ENCODE data around the gene TLR10.
"Not testable (repeated sequence)": the region's sequence is repeated elsewhere in the genome, so short reads cannot be mapped to it uniquely, and the experiment has no call there.

Gene TLR10

DNA sequence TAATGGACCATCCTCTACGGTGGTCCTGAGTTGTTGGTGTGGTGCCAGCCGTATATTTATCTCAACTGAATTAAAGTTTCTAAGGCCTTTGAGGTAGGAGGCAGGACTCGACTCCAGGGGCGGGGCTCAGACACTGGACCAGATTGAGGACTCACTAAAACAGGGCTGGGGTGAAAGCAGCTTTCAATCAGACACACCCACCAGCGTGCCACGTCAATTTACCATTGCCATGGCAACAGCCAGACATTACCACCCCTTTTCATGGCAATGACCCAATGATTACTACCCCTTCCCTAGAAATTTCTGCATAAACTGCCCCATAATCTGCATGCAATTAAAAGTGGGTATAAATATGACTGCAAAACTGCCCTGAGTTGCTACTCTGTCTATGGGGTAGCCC, 28.5 kb upstream of the TLR10 start:
- H3K27ac ChIP-seq = no peak overlapping the region
- POLR2A ChIA-PET (ENCODE audit: low non-redundant PET) = no interaction called here
- CTCF ChIA-PET = no interaction called here
- no peak for DNase-seq (ENCODE audit: low spot score)
- TF ChIP-seq, protein P1, sequence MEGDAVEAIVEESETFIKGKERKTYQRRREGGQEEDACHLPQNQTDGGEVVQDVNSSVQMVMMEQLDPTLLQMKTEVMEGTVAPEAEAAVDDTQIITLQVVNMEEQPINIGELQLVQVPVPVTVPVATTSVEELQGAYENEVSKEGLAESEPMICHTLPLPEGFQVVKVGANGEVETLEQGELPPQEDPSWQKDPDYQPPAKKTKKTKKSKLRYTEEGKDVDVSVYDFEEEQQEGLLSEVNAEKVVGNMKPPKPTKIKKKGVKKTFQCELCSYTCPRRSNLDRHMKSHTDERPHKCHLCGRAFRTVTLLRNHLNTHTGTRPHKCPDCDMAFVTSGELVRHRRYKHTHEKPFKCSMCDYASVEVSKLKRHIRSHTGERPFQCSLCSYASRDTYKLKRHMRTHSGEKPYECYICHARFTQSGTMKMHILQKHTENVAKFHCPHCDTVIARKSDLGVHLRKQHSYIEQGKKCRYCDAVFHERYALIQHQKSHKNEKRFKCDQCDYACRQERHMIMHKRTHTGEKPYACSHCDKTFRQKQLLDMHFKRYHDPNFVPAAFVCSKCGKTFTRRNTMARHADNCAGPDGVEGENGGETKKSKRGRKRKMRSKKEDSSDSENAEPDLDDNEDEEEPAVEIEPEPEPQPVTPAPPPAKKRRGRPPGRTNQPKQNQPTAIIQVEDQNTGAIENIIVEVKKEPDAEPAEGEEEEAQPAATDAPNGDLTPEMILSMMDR (conservative IDR thresholded peaks at IDR 0.05; ENCODE audit: low read depth) = no peak

DNA sequence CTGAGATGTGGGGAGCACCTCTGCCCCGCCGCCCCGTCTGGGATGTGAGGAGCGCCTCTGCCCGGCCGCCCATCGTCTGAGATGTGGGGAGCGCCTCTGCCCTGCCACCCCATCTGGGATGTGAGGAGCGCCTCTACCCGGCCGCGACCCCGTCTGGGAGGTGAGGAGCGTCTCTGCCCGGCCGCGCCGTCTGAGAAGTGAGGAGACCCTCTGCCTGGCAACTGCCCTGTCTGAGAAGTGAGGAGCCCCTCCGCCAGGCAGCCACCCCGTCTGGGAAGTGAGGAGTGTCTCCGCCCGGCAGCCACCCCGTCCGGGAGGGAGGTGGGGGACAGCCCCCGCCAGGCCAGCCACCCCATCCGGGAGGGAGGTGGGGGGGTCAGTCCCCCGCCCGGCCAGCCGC, 24.7 kb upstream of the TLR10 start:
- POLR2A ChIA-PET (ENCODE audit: low non-redundant PET); DNase-seq (ENCODE audit: low spot score); CTCF ChIA-PET; H3K27ac ChIP-seq: not testable (repeated sequence)

DNA sequence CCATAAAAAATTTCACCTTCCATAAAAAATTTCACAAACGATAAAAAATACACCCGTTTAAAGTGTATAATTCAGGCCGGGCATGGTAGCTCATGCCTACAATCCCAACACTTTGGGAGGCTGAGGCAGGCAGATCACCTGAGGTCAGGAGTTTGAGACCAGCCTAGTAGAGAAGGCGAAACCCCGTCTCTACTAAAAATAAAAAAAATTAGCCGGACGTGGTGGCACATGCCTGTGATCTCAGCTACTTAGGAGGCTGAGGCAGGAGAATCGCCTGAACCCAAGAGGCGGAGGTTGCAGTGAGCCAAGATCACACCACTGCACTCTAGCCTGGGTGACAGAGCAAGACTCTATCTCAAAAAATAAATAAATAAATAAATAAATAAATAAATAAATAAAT, 23.5 kb upstream of the TLR10 start:
- DNase-seq (ENCODE audit: low spot score); H3K27ac ChIP-seq; POLR2A ChIA-PET (ENCODE audit: low non-redundant PET): not testable (repeated sequence)
- CTCF ChIA-PET = interaction anchor here (0.6 kb wide), 1 partner anchor 96 kb away, joined by 3 read pairs; no protein-coding TSS in a partner anchor

DNA sequence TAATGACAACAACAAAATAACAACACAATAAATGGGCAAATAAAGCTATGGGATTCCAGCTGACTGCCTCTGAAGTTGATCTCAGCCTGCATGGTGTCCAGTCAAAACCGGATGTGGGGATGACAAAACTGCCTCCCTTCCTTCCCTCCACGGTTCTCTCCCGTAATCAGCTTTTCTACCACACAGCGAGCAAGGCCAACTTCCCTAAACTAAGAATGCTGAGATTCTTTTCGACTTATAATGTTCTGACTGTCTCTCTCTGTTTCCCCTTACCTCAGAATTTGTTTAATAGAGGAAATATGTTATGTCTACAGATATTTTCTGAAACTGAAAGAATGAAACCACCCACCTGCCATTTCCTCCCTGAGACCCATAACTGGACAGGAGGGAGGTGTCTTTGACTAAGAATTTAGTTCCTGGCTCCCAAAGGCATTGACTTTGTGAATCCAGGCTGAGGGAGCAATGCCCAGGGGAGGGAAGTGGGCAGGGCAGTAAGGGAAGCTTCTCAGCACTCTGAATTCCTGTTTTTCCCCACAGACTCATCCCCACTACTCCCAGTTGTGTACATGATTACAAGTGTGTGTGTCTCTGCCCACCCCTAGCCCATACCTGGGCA, 22.8 kb upstream of the TLR10 start:
- CTCF ChIA-PET = interaction anchor here (0.6 to 0.7 kb wide), 3 partner anchors 10 to 97 kb away, joined by 3 to 4 read pairs (median 3); no protein-coding TSS in a partner anchor
- POLR2A ChIA-PET (ENCODE audit: low non-redundant PET) = no interaction called here
- H3K27ac ChIP-seq = no peak overlapping the region
- TF ChIP-seq, protein P1 (conservative IDR thresholded peaks at IDR 0.05; ENCODE audit: low read depth) = no peak
- DNase-seq (ENCODE audit: low spot score) = no peak

DNA sequence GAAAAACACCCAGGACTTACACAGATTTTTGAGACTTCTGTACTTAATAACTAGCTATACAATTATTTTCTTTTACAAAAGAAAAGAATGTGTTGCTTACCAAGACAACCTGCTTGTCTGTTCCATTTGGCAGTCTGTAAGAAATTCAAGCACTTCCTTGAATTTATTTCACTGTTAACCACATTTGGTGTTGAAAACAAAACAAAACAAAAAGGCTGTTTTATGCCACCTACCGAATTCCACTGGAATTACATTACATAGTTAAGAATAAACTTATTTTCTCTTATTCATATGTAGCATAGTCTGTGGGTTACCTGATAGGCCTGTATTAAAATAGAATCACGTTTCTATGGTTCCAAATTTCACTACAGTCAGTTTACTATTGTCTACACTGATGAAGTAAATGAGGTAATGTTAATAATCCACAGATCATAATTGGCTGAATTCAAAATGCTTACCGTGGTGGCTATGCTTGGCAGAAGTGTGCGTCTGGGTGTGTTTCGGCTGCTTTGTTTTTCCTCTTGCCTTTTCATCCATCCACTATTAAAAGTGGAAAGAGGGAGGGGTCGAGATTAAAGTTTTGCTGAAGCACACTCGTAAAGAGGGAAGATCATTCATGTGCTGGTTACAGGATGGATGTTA, 22.0 kb upstream of the TLR10 start, which contains the start of gene TLR1:
TSS of gene TLR1 (minus strand) at position 138 of the 642 bp plus-strand sequence. CDS start 5,960 bp downstream, outside the sequence.
- no peak within 1 kb of the TSS for H3K27ac ChIP-seq
- ChIA-PET POLR2A (ENCODE audit: low non-redundant PET) (no interaction called here), CTCF (interaction anchor here (0.6 to 1.0 kb wide), 5 partner anchors 10 to 624 kb away, joined by 3 to 4 read pairs (median 4); no protein-coding TSS in a partner anchor)
- DNase-seq (ENCODE audit: low spot score) = peak; percentile 15
- TF ChIP-seq, protein P1 (conservative IDR thresholded peaks at IDR 0.05; ENCODE audit: low read depth) = peak; percentile 66

DNA sequence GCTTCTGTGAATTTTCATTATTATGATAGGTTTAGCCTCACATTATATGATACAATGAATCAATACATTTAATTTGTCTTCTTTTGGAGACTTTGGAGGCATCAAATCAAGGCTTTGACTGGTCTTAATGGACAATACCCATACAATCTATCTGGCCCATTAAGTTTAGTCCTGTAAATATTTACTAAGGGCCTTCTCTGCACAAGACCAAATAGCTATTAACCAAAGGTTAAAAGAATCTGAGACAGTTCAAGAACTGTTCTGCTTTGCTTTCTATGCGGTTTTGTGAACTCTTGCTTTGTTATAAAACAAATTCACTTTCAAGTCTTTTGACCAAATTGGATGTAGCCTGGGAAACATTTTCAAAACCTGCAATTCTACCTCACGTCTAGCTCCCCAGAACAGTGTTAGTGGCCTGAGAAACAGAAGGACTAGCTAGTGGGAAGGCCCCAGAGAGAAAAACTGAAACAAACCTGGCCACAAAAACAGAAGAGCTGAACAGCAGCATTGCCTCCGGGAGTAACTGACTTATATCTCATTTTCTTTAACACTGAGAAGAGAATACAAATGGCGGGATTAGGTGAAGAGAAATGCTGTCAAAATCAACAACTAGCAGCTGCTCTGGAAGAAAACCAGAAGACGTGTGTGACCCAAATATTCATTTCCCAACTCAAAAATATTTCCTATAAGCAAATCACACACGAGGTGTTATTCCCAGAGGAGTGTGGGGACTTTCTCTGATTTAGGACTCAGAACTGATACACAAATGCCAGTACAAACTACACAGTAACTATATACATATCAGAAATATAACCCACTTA, 21.3 kb upstream of the TLR10 start:
- ChIA-PET CTCF (interaction anchor here (0.6 to 1.0 kb wide), 5 partner anchors 11 to 624 kb away, joined by 3 to 4 read pairs (median 3); no protein-coding TSS in a partner anchor), POLR2A (ENCODE audit: low non-redundant PET) (no interaction called here)
- H3K27ac ChIP-seq = no peak overlapping the region
- TF ChIP-seq, protein P1 (conservative IDR thresholded peaks at IDR 0.05; ENCODE audit: low read depth) = no peak
- DNase-seq (ENCODE audit: low spot score) = no peak

DNA sequence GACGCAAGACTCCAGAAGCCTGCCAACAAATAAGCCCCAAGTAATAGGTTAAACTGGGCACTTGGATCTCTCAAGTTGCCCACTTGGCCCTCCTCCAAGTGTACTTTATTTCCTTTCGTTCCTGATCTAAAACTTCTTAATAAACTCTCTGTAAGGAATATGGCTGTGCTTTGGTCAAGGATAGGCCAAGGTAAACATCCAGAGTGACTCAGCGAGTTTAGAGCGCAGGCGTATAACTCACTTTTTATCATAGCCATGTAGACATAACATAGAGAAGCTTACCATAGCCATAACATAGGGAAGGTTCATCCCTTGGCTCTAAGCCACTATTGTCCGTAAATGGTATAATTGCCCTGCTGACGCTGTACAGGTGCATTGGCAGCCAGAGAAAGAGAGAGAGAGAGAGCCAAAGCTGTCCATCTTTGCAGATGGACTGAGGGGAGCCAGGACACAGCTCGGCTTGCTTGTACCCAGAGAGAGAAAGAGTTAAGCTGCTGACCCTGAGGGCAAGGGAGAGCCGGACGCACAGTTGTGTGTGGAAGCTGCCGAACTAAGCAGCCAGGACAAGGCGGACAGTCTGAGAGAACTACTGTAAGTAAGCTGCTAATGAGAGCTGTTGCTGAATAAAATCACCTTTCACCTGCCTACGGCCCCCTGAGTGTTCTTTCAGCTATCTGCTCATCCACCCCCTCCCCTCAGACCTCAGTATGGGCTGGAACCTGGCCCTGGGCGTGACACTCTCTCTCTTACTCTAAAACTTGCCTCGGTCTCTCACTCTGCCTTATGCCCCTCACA, 20.0 kb upstream of the TLR10 start:
- TF ChIP-seq, protein P1 (conservative IDR thresholded peaks at IDR 0.05; ENCODE audit: low read depth) = no peak
- POLR2A ChIA-PET (ENCODE audit: low non-redundant PET) = no interaction called here
- H3K27ac ChIP-seq = no peak overlapping the region
- CTCF ChIA-PET = interaction anchor here (0.9 kb wide), 1 partner anchor 97 kb away, joined by 3 read pairs; no protein-coding TSS in a partner anchor
- no peak for DNase-seq (ENCODE audit: low spot score)
